Osteocyte (in vitro differentiated cells): ENCODE data around the gene SMYD1. TPM values are rescaled to one million over a fixed set of nuclear protein-coding genes. Genes with fewer than 3 reads are reported as not detected.

Experiments
- DNase-seq: peaks from one replicate; pipeline ENCODE4 v3.0.0; 2021; ENCODE audit warnings: mixed read lengths; ENCODE audit not compliant: unreplicated experiment; ENCODE audit errors: extremely low spot score
- H3K27ac Mint-ChIP-seq: one replicate; pipeline ENCODE4 v1.8.0; 2021; ENCODE audit warnings: mild to moderate bottlenecking, mixed read lengths; ENCODE audit not compliant: unreplicated experiment
- H3K27me3 Mint-ChIP-seq: one replicate; pipeline ENCODE4 v1.8.0; 2021; ENCODE audit warnings: mixed read lengths; ENCODE audit not compliant: unreplicated experiment
- H3K36me3 Mint-ChIP-seq: one replicate; pipeline ENCODE4 v1.8.0; 2021; ENCODE audit warnings: mixed read lengths; ENCODE audit not compliant: unreplicated experiment
- H3K4me1 Mint-ChIP-seq: one replicate; pipeline ENCODE4 v1.8.0; 2021; ENCODE audit warnings: mixed read lengths; ENCODE audit not compliant: unreplicated experiment
- H3K4me3 Mint-ChIP-seq: one replicate; pipeline ENCODE4 v1.8.0; 2021; ENCODE audit warnings: mild to moderate bottlenecking, moderate library complexity, mixed read lengths; ENCODE audit not compliant: unreplicated experiment
- H3K9me3 Mint-ChIP-seq: one replicate; pipeline ENCODE4 v1.8.0; 2021; ENCODE audit warnings: mixed read lengths; ENCODE audit not compliant: unreplicated experiment
- total RNA-seq: library from RNA; stranded (reverse); gene quantifications from 2 replicates; pipeline ENCODE4 v1.2.1, GENCODE V29; 2021
- TF ChIP-seq, protein P1 (sequence below): fragments of 200-600 bp; sonication (generic); IDR thresholded peaks from 2 replicates; pipeline ENCODE4 v1.5.0; 2021; ENCODE audit warnings: antibody characterized with exemption, mild to moderate bottlenecking, moderate library complexity

Gene SMYD1
- total RNA-seq, 1 donor from 2014 or later, result not detected

DNA sequence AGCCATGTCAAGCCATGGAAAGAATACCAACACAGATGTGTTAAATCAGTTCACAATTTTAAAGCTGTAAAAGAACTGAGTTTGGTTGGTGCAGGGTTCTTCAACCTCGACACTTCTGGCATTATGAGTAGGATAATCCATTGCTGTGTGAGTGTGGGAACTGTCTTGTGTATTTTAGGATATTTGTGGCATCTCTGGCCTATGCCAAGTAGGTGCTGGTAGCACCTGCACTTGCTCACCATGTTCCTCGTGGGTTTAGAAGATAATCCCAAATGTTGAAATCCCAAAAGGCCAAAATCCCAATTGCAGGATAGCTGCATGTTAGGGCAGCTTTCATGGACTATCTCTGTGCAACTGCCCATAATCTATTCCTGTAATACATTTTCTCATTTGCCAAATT lies 15.8 kb upstream of the SMYD1 start:
- Mint-ChIP-seq H3K36me3 (peaks cover 27% of the 10 kb centered on the region), H3K4me3 (no peak overlapping the region), H3K4me1 (peaks cover 34% of the 10 kb centered on the region), H3K9me3 (no peaks in the 10 kb centered on the region), H3K27me3 (no peaks in the 10 kb centered on the region), H3K27ac (no peak overlapping the region)
- TF ChIP-seq, protein P1, sequence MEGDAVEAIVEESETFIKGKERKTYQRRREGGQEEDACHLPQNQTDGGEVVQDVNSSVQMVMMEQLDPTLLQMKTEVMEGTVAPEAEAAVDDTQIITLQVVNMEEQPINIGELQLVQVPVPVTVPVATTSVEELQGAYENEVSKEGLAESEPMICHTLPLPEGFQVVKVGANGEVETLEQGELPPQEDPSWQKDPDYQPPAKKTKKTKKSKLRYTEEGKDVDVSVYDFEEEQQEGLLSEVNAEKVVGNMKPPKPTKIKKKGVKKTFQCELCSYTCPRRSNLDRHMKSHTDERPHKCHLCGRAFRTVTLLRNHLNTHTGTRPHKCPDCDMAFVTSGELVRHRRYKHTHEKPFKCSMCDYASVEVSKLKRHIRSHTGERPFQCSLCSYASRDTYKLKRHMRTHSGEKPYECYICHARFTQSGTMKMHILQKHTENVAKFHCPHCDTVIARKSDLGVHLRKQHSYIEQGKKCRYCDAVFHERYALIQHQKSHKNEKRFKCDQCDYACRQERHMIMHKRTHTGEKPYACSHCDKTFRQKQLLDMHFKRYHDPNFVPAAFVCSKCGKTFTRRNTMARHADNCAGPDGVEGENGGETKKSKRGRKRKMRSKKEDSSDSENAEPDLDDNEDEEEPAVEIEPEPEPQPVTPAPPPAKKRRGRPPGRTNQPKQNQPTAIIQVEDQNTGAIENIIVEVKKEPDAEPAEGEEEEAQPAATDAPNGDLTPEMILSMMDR, result no peak
- no peak for DNase-seq

DNA sequence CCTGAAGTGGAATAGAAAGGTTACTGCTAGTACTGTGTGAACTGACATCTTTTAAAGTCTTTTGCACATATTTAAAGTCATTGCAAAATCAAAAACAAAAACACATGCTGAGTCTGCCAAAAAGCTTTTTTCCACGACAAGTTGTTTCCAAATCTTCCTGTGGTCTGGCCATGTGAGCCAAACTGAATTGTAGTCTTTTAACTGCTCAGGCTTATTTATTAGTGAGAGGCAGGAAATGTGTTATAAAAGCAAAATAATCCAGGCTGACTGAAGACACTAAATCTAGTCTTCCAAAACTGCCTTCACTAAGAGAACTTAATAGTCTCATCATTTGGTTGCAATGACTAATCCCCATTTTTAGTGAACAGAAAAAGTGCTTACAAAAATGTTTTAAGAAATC lies 14.3 kb upstream of the SMYD1 start:
- TF ChIP-seq, protein P1, result no peak
- Mint-ChIP-seq H3K9me3 (no peaks in the 10 kb centered on the region), H3K27ac (peak overlapping the region; percentile 98), H3K4me1 (peaks cover 34% of the 10 kb centered on the region), H3K27me3 (no peaks in the 10 kb centered on the region), H3K36me3 (peaks cover 27% of the 10 kb centered on the region), H3K4me3 (peak overlapping the region; percentile 99)
- DNase-seq, result no peak

DNA sequence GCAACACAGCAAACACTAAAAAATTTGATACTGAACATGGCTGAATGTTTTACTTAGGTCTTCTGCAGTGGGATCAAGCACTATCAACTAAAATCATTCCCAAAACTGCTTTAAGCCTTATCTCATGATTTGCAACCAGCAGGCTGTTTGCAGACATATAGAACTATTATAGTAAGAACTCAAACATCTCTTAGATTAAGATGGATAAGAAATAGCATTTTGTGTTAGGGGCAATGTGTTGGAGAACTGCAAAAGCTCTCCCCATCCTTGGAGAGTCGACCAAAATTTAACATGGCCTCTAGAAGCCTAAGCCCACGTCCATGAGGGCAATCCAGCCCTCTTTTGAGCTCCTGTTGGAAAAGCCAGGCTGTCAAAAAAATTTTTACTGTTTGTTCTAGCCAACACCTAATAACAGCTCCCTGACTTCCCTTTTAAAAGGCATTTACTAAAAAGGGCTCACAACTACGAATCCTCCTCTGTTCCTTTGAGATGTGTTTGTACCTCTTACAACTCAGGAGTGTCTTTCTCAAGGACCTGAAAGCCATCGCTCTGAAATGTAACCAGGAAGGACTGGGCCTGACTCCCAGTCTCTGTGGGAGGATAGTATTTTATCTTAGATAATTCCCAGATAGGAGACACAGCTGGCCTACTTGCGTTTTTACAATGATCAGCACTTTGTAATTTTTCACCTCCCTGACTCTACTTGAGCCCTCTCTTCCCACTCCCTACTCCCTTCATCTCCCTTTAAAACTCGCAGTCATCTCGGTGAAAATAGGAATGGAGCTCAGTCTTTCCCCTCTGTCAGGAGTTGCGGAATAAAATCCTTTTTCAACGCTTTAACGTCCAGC lies 13.5 kb upstream of the SMYD1 start:
- DNase-seq, result no peak
- Mint-ChIP-seq H3K4me3 (peak overlapping the region; percentile 99), H3K4me1 (peaks cover 34% of the 10 kb centered on the region), H3K9me3 (no peaks in the 10 kb centered on the region), H3K36me3 (peaks cover 23% of the 10 kb centered on the region), H3K27me3 (no peaks in the 10 kb centered on the region), H3K27ac (peak overlapping the region; percentile 98)
- TF ChIP-seq, protein P1, result no peak

DNA sequence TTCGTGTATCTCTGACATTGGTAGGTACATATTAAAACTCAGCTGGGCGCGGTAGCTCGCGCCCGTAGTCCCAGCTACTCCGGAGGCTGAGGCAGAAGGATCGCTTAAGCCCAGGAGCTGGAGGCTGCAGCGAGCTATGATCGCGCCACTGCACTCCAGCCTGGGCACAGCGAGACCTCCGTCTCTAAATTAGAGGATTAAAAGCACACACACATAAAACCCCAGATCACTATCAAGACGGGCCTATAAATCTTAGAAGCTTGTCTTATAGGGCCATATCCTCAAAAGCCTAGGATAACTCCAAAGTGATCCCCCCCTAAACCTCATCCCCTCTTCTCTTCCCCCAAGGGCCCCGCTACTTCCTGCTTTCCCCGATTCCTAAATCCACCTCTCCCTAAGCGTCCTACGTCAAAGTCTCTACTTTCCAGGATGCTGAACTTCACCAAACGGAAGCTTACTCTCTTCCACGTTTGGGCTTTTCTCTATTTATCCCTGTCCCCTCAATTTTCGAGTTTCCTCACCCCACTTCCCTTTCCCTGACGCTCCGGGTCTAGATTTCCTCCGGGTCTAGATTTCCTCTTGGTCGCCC lies 12.7 kb upstream of the SMYD1 start:
- H3K4me1 Mint-ChIP-seq, result peaks cover 34% of the 10 kb centered on the region
- no peak for DNase-seq
- TF ChIP-seq, protein P1, result no peak
- H3K27ac Mint-ChIP-seq, result peak overlapping the region; percentile 98
- H3K27me3 Mint-ChIP-seq, result no peaks in the 10 kb centered on the region
- H3K4me3 Mint-ChIP-seq, result peak overlapping the region; percentile 99
- H3K9me3 Mint-ChIP-seq, result no peaks in the 10 kb centered on the region
- H3K36me3 Mint-ChIP-seq, result peaks cover 16% of the 10 kb centered on the region
